NT2/D1 (cell line): Measurements from ENCODE around the gene CNOT9.

ENCODE experiments used
- YY1 ChIP-seq: IDR thresholded peaks from 2 replicates; pipeline ENCODE4 v1.6.1; 2011; ENCODE audit not compliant: insufficient read length, insufficient read depth
- ZNF274 ChIP-seq: IDR thresholded peaks from 2 replicates; pipeline ENCODE4 v1.6.1; 2011; ENCODE audit warnings: mild to moderate bottlenecking, low read depth, low read length

DNA sequence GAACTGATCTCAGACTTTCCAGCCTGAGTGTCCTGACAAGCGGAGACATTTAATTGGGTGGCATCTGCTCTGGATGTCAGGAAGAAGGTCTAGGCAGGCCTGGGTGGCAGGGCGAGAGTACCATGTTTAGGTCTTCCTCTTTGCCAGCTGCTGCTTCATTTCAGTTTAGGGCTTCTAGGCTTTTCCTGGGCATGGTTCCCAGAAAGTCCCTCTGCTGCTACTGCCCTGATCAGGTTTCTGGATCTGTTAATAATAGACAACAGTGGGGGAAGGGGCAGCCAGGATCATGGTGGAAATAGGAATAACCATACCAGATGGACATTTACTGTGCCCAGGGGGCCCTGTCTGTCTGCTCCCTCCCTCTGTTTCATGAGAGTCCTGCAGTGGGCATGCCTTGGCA is 36.8 kb downstream of the CNOT9 start:
- TF ChIP-seq YY1: no peak
- no peak for TF ChIP-seq ZNF274
